Measurements from ENCODE around the gene CRHR1.
"Not testable (repeated sequence)": the region's sequence is repeated elsewhere in the genome, so short reads cannot be mapped to it uniquely, and the experiment has no call there.

DNA sequence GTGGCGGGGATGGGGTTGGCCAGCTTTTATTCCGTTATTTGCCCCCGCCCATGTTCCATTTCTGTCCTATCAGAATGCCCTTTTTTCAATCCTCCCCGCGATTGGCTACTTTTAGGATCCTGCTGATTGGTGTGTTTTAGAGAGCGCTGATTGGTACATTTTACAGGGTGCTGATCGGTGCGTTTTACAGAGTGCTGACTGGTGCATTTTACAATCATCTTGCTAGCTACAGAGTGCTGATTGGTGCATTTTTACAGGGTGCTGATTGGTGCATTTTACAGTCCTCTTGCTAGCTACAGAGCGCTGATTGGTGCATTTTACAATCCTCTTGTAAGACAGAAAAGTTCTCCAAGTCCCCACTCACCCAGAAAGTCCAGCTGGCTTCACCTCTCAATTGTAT, 78.0 kb downstream of the CRHR1 start:
- TF ChIP-seq, protein P1, sequence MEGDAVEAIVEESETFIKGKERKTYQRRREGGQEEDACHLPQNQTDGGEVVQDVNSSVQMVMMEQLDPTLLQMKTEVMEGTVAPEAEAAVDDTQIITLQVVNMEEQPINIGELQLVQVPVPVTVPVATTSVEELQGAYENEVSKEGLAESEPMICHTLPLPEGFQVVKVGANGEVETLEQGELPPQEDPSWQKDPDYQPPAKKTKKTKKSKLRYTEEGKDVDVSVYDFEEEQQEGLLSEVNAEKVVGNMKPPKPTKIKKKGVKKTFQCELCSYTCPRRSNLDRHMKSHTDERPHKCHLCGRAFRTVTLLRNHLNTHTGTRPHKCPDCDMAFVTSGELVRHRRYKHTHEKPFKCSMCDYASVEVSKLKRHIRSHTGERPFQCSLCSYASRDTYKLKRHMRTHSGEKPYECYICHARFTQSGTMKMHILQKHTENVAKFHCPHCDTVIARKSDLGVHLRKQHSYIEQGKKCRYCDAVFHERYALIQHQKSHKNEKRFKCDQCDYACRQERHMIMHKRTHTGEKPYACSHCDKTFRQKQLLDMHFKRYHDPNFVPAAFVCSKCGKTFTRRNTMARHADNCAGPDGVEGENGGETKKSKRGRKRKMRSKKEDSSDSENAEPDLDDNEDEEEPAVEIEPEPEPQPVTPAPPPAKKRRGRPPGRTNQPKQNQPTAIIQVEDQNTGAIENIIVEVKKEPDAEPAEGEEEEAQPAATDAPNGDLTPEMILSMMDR (IDR thresholded peaks at IDR 0.05) = not testable (repeated sequence)
- TF ChIP-seq EP300 (IDR thresholded peaks at IDR 0.05; ENCODE audit: low read depth) = not testable (repeated sequence)
